ENCODE measurements around the gene CACNA1G.

The CACNA1G gene

DNA sequence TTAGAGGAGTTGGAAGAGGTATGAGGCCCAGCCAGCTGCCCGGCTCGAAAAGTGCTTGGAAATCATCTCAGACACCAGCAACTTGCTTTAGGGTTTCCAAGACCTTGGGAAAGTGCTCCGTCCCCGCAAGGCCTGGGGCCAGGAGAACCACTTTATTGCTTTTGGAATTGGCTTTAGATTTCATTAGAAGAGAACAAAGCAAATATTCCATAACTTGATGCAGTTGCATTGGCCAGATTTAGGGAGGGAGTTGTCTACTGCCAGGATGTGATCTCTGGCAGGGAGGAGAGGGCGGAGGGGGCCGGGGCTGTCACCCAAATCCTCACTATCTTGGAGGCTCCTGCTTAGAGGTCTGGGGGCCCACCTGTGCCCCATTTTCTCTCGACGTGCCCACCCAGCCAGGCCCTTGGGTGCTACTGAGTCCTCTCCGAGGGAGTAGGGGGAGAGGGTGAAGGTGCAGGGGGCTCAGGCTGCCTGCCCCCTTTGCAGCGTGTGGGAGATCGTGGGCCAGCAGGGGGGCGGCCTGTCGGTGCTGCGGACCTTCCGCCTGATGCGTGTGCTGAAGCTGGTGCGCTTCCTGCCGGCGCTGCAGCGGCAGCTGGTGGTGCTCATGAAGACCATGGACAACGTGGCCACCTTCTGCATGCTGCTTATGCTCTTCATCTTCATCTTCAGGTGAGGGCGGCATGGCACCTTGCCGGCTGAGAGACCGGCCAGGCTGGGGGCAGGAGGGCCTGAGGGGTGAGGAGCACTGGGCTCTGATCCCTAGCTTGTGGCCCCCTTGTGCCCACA, 30.6 kb downstream of the CACNA1G start:
- no peak for DNase-seq

- no peak for DNase-seq
Measured at GRCh38 chr17:50593321-50593720, 32.8 kb downstream of the CACNA1G start.

GRCh38 chr17:50594128-50594823, 33.8 kb downstream of the CACNA1G start:
- no peak for DNase-seq

GRCh38 chr17:50594892-50595291, 34.4 kb downstream of the CACNA1G start:
- DNase-seq, result no peak

- no peak for DNase-seq
Measured at GRCh38 chr17:50596191-50597037, 35.9 kb downstream of the CACNA1G start.

- DNase-seq, result no peak
Measured at GRCh38 chr17:50598487-50598886, 38.0 kb downstream of the CACNA1G start.

- no peak for DNase-seq
Measured at GRCh38 chr17:50599606-50600005, 39.1 kb downstream of the CACNA1G start.

DNA sequence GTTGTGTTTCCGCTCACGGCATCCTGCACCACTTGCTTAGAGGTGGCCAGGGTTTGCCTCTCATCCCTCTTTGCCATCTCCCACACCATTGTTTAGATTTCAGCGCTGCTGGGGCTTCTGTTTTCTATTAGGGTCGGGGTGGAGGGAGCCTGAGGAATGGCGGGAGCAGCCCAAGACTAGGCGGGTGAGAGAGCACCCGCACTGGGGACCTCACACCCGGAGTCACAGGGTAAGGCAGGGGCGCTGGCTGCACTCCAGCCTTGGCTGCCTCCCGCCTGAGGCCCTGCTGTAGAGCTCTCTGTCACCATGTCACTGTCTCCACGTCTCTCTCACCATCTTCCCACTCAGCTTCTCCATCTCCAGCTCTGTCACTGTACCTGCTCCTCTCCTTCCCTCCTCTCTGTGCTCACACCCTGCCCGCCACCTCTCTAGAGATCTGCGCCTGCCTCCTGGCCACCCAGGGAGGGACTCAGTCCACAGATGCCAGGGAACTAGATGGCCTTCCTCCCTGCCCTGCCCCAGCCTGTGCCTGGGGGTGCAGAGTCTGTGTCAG, 41.4 kb downstream of the CACNA1G start:
- DNase-seq, result no peak

DNA sequence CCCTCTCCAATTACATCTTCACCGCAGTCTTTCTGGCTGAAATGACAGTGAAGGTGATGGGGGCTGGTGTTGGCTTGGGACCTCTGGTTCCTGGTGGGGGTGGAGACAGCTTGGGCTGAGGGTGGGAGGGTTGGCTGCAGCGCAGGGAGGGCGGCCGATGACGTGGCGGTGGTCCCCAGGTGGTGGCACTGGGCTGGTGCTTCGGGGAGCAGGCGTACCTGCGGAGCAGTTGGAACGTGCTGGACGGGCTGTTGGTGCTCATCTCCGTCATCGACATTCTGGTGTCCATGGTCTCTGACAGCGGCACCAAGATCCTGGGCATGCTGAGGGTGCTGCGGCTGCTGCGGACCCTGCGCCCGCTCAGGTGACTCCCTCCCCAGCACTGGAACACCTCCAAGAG, 42.3 kb downstream of the CACNA1G start:
- DNase-seq, result no peak

DNA sequence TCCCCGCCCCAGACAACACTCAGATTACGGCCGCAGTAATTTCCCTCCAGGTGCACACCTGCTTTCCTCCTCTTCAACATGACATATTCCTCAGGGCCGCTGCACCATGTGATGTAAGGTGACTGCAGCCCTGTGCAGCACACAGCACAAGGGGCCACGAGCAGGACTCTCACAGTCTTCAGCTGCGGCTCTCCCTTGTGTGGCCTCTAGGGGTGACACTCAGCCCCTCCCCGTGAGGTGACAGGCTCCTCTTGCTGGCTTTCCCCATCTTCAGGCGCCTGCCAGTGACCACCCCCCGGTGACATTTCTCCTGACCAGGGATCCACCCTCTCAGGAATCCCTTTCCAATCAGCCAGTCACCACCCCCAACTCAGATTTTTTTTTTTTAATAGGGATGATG, 42.8 kb downstream of the CACNA1G start:
- no peak for DNase-seq

GRCh38 chr17:50604513-50604912, 44.0 kb downstream of the CACNA1G start:
- peak; percentile 94 for DNase-seq

GRCh38 chr17:50605429-50605828, 44.9 kb downstream of the CACNA1G start:
- DNase-seq, result peak; percentile 64

DNA sequence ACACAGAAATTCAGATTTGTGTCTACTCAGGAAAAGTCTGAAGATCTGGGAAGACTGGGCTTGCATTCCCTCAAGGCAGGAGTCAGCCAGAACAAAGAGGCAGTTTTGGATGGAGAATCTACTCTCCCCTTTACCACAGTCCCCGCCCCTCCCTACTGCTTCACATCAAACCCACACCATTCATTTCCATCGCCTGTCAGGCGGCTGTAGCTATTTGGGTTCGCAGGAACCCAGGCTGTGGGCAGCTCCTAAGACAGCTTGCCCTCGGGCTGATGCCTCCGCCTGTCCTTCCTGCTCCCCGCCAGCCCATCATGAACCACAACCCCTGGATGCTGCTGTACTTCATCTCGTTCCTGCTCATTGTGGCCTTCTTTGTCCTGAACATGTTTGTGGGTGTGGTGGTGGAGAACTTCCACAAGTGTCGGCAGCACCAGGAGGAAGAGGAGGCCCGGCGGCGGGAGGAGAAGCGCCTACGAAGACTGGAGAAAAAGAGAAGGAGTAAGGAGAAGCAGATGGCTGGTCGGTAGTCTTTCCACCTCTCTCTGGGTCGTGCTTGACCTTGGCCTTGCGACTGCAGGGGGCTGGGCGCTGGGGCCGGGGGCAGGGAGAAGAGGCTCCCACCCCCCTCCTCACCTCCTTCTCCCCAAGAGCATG, 47.1 kb downstream of the CACNA1G start:
- DNase-seq, result no peak

DNA sequence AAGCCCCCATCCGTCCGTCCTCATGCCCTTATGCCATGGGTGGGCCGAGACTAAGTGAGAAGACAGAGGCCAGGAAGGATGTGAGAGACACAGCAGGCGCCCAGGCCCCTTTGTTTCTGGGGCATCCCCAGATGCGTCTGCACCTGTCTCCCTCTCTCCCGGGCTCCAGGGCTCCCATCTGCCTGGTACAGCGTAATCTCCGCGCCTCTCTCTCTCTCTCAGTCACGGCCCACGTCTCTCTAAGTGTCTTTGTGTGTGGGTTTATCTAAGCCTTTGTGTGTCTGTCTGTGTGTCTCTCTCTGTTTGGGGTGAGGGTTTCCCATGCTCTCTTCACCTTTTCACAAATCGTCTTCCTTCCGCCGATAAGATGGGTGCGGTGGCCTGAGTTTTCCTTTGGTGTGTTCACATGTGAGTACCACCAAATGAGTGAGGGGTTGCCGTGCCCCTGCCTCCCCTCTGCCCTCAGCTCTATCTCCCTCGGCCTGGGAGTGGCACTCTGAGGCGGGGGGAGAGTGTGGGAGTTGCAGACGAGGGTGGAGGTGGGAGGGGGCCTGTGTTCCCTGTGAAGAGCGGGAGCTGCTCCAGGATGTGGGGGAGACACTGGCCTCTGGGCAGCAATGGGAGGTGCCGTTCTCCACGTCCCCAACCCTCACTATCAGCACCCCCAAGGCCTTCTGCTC, 48.3 kb downstream of the CACNA1G start:
- DNase-seq, result no peak

GRCh38 chr17:50609380-50610074, 49.0 kb downstream of the CACNA1G start:
- DNase-seq, result no peak

DNA sequence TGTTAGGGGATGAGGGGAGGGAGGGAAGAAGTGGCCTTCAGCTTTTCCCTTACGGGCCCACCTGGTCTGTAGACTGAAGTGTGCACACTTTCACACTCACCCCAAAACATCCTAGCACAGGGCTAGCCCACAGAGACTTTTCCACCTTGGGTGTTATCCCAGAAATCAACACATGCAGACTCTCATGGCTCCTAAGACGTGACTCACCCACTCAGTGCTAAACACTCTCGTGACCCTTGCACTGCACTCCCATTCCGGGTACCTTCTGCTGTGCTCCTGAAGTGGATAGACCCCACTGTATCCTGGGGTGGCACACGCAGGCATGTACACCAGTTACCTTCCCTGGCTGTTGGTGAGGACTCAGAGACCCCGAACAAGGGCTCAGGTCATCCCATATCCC, 51.1 kb downstream of the CACNA1G start:
- DNase-seq, result no peak

DNA sequence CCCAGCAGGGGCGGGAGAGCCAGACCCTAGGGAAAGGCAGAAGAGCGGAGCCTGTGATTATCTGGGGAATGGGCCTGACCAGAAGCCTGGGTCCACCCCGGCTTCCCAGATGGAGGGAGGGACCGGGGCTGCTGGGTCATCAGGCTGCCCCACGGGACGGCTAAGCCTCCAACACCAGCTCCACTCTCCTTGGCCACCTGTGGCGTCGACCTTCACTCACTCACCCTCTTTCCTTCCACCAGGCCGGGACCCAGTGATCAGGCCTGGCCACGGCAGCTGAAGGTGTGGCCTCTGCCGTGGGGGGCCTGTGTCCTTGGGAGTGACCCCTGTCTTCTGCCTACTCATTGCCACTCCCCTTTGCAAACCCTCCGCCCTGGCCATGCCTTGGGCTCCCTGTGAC, 51.8 kb downstream of the CACNA1G start:
- no peak for DNase-seq

DNA sequence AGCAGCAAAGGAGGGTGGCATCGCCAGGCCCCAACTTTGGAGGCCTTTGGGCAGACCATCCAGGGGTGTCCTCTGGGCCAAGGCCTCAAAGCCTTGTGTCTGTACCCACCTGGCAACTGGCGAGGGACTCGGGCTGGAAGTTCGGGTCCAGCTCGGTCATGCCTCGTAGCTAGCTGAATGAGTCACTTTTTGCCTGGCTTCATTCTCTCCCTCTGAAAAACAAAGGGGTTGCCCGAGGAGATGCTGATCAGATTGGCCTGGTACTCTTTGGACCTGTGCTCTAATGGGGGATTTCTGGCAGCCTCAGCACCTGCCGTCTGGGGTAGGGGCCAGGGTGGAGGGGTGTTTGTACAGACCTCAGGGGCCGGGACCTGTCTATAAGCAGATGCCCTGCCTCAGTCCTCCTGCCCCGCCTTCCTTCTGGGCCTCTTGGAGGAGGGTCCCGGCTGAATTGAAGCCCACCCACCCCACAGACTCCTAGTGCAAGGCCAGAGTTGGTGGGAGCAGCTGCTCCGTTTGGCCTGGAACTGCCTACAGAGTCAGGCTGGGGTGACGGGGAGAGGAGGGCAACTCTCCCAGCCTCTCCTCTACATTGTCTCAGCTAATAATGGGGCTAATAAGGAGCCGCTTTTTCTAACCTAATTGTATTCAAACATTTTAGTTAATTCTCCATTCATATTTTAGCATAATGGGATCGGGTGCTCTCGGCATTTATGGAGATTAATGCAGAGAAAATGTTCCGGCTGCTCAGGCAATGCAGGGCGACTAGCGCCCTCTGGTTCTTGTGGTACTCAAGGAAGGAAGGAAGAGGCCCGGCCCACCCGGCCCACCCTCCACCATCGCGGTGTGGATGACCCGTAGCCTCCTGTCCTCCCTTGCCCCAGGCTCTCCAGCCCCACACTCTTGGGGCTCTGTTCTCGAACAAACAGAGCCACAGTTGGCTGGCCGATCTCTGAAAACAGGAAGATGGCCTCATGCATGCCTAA, 52.8 kb downstream of the CACNA1G start:
- no peak for DNase-seq

GRCh38 chr17:50614471-50615051, 54.0 kb downstream of the CACNA1G start:
- no peak for DNase-seq

- DNase-seq, result no peak
Measured at GRCh38 chr17:50615828-50616227, 55.3 kb downstream of the CACNA1G start.

Data from fibroblast of upper back skin (primary cell).